PFSK-1 (cell line): ENCODE measurements around the gene FCRL1.

Source experiments
- FOXP2 ChIP-seq: optimal IDR thresholded peaks from 2 replicates; pipeline ENCODE3; 2011; ENCODE audit warnings: borderline replicate concordance, control low read depth, inconsistent platforms; ENCODE audit not compliant: insufficient read depth; ENCODE audit errors: extremely low read length, extremely low read depth
- POLR2AphosphoS5 ChIP-seq: IDR thresholded peaks from 2 replicates; pipeline ENCODE4 v1.6.1; 2012; ENCODE audit warnings: low read depth, mild to moderate bottlenecking, control low read depth, low read length, moderate library complexity
- REST ChIP-seq, 2 experiments: IDR thresholded peaks; 2 replicates each; pipeline versions ENCODE4 v1.6.1 to v1.8.0; 2011 to 2012; ENCODE audit warnings: low read depth in 2 of 2, low read length in 2 of 2, control low read depth in 1 of 2, inconsistent platforms in 1 of 2, mild to moderate bottlenecking in 1 of 2, moderate library complexity in 1 of 2; ENCODE audit not compliant: insufficient read depth in 1 of 2
- SIN3A ChIP-seq: IDR thresholded peaks from 2 replicates; pipeline ENCODE4 v1.6.1; 2012; ENCODE audit warnings: mild to moderate bottlenecking, low read length, moderate library complexity, borderline replicate concordance; ENCODE audit not compliant: insufficient read depth
- TAF1 ChIP-seq: IDR thresholded peaks from 2 replicates; pipeline ENCODE4 v1.6.1; 2012; ENCODE audit warnings: low read length, control low read depth, borderline replicate concordance; ENCODE audit not compliant: insufficient read depth

FCRL1 gene

GRCh38 chr1:157806431-157807149, 13.3 kb downstream of the FCRL1 start:
- no peak for TF ChIP-seq FOXP2
- TF ChIP-seq TAF1, result no peak
- no peak for TF ChIP-seq POLR2AphosphoS5
- no peak for TF ChIP-seq REST (IDR thresholded peaks at IDR 0.05; ENCODE audit: insufficient read depth in 1 of 2, low read depth in 2 of 2, low read length in 2 of 2)
- no peak for TF ChIP-seq SIN3A

- TF ChIP-seq REST (IDR thresholded peaks at IDR 0.05; ENCODE audit: insufficient read depth in 1 of 2, low read depth in 2 of 2, low read length in 2 of 2) (no peak), SIN3A (no peak), POLR2AphosphoS5 (no peak), TAF1 (no peak), FOXP2 (no peak)
Observed at GRCh38 chr1:157803851-157804250, 16.1 kb downstream of the FCRL1 start.

- TF ChIP-seq REST (IDR thresholded peaks at IDR 0.05; ENCODE audit: insufficient read depth in 1 of 2, low read depth in 2 of 2, low read length in 2 of 2) (no peak), FOXP2 (no peak)
Observed at GRCh38 chr1:157799996-157800395, 19.9 kb downstream of the FCRL1 start.

- no peak for TF ChIP-seq REST (IDR thresholded peaks at IDR 0.05; ENCODE audit: insufficient read depth in 1 of 2, low read depth in 2 of 2, low read length in 2 of 2)
- no peak for TF ChIP-seq POLR2AphosphoS5
Observed at GRCh38 chr1:157798211-157798610, 21.7 kb downstream of the FCRL1 start.

DNA sequence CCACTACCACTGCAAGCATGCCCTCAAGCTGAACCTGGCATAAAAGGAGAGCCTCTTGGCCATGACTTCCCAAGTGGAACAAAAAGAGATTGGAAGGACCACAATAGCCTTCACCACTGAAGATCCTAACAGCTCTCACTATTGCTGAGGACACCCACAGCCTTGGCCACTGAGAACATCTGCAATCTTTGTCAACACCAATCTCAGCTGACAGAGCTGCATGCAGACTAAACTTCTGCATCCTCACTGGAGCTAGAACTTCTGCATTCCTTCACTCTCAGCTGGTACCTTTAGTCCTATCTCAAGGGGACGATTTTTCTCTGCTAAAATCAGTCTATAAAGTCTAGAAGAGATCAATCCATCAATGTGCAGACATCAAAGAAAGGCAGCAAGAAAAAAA, 34.7 kb downstream of the FCRL1 start:
- TF ChIP-seq FOXP2, result no peak
- no peak for TF ChIP-seq TAF1
- TF ChIP-seq SIN3A, result no peak
- TF ChIP-seq REST (IDR thresholded peaks at IDR 0.05; ENCODE audit: insufficient read depth in 1 of 2, low read depth in 2 of 2, low read length in 2 of 2), result no peak
- TF ChIP-seq POLR2AphosphoS5, result no peak
